Activated CD8-positive, alpha-beta memory T cell treated with anti-CD3 and anti-CD28 coated beads, Interleukin-2, amount 50 U/mL, for 1 hour (primary cell): ENCODE measurements around the gene PIEZO2.
"Not testable (repeated sequence)": the region's sequence is repeated elsewhere in the genome, so short reads cannot be mapped to it uniquely, and the experiment has no call there.

Experiments used
- DNase-seq: peaks from one replicate; pipeline ENCODE4 v3.0.0-alpha.2; 2020; ENCODE audit errors: extremely low read depth

PIEZO2 gene

DNA sequence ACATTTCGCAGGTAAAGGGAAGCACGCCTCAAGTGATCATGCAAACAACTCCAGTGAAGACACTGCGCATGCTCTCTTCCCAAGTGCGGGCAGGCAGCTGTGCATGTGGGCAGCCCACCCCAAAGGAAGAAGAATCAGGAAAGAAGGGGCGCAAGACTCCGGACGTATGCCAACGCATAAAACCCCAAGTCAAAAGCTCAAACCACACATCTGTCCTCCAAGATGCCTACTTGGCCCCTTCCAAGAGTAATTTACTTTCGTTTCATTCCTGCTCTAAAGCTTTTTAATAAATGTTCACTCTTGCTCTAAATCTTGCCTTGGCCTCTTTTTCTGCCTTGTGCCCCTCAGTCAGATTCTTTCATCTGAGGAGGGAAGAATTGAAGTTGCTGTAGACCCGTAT lies 254.9 kb downstream of the PIEZO2 start:
- DNase-seq, result no peak

DNA sequence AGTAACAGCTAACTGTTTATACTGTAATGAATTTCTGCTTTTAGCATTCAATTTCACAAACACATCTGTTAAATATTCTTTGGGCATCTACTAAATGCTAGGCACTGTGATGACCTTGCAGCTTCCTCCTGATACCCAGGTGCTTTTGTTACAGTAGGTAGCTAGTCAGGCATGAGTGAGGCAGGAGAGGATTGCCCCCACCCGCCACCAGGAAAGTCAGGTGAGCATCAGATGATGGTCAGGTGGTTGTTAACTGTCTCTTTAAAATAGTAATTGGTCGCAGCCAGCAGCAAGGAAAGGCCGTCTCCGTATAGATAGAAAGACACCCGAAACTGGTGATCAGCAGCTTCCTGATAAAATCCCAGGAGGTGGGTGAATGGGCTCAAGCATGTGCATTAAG lies 255.6 kb downstream of the PIEZO2 start:
- DNase-seq, result no peak

DNA sequence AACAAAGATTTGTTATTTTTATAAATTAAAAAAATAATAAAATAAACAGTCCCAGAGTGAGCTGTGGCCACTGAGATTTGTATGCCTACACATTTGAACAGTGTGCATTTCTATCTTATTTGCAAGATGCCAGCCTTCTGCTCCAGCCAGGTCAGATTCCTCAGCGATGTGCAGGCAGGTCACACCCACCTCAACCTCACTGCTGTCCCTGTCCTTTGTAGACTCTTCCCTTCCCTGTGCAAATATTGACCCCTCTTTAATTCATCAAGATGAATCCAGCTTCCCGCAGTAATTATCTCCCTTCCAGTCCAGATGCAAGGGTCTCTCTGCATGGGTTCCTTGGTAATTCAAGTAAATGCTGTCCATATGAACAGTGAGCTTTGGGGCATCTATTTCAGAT lies 256.2 kb downstream of the PIEZO2 start:
- DNase-seq, result no peak

DNA sequence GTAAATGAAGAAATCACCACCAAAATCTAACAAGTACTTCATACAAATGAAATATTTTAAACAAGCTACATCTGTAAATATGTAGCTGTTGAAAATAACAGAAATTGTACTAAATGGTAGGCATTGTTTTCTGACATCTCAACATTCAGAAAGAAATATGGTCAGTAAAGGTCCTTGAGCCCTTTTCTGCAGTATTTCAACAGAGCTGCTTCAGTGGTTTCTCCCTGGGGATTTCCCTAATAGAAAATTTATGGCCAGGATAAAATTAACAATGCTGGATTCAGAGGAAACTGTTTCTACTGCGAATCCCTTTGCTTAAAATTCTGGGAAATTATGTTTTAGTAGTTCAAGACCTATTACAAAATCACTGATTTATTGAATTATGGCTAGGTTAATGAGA lies 256.6 kb downstream of the PIEZO2 start:
- no peak for DNase-seq

DNA sequence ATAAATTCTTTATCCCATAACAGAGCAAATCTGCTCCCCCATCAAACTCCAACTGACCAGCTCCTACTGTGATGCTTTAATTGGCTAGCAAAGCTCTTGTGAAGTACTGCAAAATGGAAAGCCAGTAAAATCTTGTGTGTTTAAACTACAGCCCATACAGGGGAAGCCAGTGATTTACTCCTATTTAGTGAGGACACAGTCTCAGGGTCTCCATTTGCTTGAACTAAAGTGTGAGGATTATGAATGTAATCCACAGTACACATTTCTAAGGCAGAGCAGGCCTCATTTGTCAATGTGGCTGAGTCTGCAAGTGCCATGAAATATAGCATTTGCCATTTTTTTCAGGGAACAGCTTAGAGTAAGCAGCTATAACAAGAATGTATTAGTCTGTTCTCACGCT lies 259.3 kb downstream of the PIEZO2 start:
- no peak for DNase-seq

DNA sequence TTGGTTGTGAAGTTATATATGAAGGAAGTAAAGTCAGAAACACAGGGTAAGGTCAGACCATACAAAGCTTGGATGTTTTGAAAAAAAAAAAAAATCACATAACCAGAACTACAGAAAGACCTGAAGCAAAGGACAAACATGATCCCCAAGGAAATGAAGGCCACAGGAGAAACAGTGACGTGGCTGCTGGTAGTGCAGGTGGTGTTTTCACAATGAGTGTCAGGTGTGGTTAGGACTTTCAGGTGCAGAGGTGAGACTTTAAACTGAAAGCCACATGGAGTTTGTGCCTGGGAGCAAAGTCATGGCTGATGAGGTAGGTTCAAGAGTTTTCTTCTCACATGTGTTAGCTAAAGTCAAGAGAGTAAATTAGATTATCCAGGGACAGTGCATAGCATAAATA lies 270.7 kb downstream of the PIEZO2 start:
- DNase-seq, result no peak

DNA sequence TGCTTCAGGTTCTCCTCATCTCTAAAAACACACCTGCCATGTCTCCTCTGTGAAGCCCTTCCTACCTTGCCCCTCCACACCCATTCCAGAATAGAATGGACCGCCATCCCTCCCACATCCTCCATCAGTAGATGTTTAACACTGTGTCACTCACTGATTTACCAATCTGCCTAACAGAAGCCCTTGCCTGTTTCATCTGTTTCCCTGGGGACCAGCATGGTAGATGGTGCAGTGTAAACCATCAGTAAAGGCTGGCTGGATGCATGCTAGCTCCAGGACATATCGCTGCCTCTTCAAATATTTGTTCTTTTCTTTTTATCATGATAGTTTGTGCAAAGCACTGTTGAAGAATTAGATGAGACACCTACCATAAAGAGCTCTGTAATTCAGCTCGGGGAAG lies 271.4 kb downstream of the PIEZO2 start:
- no peak for DNase-seq

DNA sequence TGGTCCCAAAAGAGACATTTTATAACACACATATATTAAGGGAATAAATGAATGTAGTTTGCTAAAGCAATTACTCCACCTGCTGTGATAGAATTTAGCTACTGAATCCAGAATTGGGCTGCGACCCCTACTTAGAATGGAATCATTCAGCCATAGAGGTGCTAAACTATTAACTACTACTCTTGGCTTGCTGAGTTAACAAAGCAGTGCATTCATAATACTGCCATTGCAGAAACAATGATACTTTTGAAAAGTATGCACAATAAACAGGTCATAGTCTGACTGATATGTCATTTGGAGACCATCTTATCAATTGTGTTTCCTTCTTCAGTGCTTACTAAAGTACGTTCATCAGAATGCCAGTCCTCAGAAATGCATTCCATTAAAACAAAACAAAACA lies 273.6 kb downstream of the PIEZO2 start:
- DNase-seq, result no peak

DNA sequence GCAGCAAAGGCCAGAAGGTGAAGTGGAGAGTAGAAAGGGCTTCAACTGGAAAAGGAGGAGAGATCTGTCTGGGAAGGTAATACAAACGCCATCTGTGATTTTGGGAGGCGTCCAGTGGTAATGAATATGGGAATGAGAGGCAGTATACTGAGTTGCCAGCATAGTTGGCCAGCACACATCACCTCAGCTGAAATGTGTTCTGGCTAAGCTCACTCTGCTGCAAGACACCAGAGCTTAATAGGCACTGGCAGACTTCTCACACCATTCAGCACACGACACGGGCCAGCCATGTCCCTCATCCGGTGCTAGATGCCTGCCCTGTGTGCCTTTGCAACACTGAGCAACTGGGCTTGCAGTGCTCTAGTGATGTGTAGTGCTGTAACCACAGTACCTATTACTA lies 277.1 kb downstream of the PIEZO2 start:
- DNase-seq, result no peak

DNA sequence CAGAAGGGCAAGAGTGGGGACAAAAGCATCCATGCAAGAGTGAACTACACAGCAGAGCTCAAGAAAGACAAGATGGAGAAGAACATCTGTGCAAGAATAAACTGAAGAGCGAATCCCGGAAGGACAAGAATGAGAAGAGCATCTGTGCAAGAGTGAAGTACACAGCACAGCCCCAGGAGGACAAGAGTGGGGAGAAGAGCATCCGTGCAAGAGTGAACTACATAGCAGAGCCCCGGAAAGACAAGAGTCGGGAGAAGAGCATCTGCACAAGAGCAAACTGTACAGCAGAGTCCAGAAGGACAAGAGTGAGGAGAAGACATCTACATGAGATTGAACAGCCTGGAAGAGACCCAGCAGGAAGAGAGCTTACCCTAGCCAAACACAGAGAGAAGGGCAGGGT lies 284.6 kb downstream of the PIEZO2 start:
- no peak for DNase-seq

DNA sequence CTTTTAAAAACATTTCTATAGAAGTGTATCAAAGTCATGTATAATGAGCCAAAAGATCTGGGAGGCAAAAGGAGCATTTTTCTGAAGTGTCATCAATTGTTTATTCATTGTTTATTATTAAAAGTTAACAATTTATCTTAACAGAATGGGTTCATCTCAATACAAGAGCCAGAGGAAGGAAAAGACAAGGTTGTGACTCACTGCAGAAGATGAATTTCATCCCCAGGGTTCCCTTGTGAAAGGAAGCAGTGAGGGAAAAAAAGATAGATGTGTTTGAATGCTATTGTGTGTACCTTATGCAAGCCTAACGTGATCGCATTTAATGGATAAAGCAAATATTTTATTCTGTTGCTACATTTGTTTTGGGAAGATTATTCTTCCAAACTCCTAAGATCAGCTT lies 286.3 kb downstream of the PIEZO2 start:
- DNase-seq, result no peak

DNA sequence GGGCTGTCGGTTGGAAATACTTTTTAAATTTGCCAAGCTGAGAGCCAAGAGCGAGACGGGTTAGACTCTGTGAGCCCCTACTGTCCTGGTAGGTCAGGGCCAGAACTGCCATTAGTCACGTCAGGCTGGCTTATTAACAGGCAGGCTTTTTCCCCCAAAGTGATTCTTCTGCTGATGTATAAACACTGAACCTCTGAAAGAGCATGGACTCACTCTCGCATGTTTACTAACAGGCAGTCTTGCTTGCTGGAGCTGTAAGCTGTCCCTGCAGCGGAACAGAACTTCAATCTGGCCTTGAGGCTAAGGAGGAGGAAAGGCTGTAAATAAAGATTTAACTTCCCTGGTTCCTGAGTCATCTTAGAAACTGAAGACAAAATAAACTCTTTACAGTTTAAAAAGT lies 288.4 kb downstream of the PIEZO2 start:
- DNase-seq, result no peak

DNA sequence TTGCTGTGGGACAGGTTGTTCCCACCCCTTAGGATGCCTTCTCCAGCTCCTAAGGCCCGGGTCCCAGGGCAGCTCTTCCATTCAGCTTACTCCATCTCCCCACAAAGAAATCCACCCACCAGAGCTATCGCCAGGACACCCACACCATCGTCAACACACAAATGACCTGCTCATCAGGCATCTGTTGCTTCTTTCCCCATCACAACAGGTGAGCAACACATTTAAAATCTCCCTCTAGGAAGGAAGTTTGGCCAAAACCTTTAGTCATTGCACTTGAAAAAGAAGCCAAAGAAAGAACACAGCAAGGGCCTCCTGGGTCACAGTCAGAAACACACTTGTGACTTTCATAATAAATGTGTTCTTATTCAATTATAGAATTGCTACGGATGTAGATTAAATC lies 289.0 kb downstream of the PIEZO2 start:
- no peak for DNase-seq

DNA sequence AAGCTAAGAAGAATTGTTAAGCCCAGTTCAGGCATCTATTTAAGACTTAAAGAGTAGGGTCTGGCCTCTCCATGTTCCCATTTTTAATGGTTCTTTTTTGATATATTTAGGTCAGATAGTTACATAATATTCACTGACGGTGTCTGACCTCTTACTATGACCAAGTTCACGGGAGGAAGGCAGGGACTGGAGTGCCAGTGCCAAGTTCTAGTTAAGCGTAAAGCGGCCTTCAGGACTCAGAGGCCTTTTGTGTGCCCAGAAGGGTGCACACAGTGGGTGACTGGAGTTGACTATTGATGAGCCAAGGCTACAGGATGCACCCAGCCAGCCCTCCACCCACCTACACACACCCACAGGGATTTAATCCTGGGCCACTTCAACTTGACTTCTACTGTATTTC lies 290.9 kb downstream of the PIEZO2 start:
- no peak for DNase-seq

DNA sequence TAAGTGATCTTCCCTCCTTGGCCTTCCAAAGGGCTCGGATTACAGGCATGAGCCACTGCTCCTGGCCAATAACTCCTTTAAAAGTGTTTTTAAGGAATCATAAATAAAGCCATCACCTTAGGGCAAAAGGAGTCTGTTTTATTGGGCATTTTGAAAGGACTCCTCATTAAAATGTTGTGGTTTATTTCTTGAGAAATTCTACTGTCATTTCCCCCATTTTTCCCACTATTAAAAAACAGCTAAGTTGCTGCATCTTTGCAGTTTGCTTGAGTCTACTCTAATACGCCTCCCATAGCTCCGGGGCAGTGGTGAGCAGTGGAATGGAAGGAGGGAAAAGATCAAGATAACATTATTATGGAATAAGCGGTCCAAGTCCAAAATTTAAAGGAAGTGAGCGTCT lies 293.2 kb downstream of the PIEZO2 start:
- no peak for DNase-seq

DNA sequence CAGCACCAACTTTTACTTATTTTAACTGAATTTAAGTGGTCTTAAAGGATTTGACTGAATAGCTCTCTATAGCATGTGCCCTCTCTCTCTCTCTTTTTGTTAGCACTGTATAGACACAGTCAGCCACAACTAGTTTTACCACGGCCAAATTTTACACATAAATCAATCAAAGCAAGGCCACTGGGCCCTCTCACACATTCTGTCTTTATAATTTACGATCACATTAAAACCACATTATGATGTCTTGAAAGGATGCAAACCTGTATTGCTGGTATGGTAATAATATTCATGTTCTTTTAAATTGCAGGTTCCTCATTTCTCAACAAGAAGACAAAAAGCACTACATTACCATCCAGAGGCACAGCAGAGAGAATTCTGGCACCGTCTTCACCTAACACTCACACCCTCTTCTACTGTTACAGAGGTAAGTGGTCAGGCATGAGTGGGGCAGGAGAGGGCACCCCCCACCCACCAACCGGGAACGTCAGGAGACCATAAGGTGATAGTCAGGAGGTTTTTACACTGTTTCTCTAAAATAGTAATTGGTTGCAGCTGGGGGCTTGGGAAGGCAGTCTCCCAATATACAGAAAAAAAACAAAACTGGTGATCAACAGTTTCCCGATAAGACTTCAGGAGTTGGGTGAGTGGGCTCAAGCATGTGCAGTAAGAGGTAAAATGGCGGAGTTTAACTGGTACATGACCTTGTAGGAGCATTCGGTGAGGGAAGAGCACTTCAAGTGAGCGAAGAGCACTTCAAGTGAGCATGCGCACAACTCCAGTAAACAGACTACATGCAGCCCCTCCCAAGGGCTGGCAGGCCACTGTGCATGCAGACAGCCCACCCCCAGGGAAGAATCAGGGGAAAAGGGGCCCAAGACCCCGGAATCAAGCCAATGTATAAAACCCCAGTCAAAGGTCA lies 296.7 kb downstream of the PIEZO2 start:
- no peak for DNase-seq

DNA sequence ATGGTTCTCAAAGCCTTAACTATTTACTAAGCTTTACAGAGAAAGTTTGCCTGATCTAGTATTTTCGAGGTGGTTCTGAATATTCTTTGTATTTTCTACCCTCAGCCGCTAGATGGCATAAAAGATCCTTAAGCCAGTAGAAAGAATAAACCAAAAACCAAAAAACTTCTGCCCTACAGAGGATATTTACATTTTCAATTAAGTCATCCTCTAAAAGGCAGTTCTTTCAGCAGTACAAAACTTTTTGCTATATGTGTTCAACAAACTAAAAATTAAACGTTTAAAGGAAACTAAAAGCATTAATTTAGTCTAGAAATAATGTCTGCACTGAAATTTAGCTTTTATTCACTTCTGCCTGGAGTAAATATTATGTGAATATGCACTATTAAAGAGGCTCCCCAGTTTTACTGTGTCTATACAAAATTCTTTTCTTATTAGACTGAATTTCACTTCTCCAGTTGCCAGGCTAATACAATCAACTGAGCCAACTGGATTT lies 297.5 kb downstream of the PIEZO2 start:
- DNase-seq, result no peak

DNA sequence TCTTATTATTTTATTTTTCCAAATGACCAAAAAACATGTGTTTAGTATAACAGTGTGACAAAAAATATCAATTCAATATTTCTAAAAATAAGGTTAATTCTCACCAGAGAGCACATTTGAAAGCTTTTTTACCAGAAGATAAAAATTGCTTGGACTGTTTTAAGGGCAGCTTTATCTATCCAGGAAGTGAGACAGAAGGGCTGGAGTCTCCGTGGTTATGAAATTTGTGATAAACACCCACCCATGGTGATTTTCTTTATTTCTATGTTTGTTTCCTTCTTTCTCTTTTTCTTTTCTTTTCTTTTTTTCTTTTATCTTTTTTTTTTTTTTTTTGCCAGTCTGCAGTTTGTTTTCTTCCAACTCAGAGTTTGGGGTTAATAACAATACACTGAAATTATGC lies 298.5 kb downstream of the PIEZO2 start:
- no peak for DNase-seq

DNA sequence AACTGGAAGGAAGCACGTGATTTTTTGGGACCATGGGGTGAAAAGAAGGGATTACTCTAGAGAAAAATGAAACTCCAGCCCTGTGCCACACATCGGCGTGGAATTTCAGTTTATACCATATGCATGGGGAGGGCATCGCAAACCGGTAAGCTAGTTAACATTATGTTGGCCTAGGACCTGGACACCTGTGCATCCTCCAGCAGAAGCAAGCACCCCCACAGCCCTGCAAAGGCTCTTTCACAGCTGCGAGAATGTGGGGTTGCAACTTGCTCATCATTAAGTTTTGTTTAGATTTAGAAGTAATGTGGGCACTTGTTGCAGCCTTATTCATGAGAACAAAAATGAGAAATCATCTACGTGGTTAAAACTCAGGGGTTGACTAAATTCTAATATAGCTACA lies 299.2 kb downstream of the PIEZO2 start:
- DNase-seq, result no peak

DNA sequence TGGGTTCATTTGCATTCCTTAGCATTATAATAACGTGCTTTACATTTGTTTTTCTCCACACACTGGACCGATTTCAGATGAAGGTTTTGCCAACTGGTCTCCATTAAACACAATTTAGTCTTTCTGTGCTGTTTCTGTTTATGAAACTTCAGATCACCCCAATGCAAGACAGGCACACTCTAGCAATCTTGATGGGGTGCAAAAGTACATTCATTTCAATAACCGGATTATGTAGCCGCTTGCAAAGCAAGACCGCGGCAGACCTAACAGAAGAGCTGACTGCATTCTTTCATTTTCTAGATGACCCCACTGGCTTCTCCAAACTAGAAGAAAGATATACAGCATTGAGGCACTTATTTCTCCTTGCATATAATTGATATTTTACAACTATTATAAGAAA lies 301.5 kb downstream of the PIEZO2 start:
- DNase-seq, result no peak

DNA sequence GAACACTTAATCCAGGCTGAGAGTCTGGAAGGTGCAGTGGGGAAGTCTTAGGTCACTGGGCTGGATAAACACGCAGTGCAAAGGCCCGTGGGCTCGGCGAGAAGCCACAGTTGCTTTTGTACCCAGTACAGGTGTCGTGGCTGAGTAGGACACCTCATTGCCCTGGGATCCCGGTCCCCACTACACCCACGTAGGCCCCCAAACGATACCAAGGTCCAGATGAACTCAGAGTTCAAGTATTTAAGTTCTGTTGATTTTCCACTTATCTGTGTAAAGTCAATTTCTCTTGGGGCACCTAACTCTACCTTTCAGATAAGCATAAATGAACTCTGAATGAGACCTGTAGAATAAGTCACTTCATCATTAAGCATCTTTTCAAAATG lies 302.0 kb downstream of the PIEZO2 start:
- DNase-seq, result no peak

DNA sequence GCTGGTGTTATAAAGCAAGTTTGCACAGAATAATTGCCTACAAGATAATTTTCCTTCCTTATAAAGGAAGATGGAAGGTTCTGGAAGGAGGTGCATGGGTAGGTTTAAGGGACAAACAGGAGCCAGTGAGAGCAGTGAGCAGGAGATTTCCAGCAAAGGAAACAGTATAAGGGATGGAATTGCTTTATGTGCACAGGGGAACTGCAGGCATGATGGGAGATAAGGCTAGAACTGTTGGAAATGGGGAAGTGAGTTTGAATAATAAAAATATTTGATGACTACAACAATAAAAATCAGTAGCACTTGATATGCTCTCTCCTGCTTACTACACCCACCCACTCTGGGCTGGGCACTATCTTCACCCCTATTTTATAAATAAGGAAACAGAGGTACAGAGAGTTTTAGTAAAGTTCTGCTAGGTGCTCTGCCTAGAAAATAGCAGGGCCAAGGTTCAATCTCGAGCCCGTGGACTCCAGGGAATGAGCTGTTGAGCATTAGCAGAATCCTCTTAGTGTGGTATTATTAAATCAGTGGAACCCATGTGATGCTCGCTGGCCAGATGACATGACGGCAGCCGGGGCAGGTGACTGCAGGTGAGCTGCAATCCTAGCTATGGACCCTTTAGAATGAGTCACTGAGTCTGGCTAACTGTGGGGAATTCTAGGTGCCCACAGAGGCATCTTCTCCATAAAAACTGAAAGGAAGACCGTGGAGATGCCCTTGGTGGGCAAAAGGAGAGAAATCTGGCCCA lies 302.5 kb downstream of the PIEZO2 start:
- DNase-seq, result no peak

DNA sequence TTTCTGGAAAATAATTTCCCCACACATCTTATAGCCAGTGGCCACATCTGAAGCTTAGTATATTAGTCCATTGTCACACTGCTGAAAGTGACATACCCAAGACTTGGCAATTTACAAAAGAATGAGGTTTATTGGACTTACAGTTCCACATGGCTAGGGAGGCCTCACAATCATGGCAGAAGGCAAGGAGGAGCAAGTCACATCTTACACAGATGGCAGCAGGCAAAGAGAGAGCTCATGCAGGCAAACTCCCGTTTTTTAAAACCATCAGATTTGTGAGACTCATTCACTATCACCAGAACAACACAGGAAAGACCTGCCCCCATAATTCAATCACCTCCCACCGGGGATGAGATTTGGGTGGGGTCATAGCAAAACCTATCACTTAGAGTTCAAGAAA lies 303.3 kb downstream of the PIEZO2 start:
- DNase-seq, result not testable (repeated sequence)
